ENCODE measurements around the gene SLC16A7. TPM values are rescaled to one million over a fixed set of nuclear protein-coding genes. Genes with fewer than 3 reads are reported as not detected.

The SLC16A7 gene
- total RNA-seq, 4 donors from 2014 or later: 20.8 to 31.0 (median 28.3) TPM

- no peak overlapping the region for H3K4me3 ChIP-seq (ENCODE audit: low read depth, poor library complexity, severe bottlenecking)
- intact Hi-C loops (cut with DNase I; ENCODE audit: low total_unique reads): no loop called here
- 59 to 66% methylated on average over 3 of the region's 3 CpGs for WGBS, 2 donors
- no peak for DNase-seq (ENCODE audit: low spot score in 2 of 2)
- TF ChIP-seq CTCF (IDR thresholded peaks at IDR 0.05) (no peak), POLR2A (IDR thresholded peaks at IDR 0.05) (no peak)
These were observed 47.7 kb downstream of the SLC16A7 start for GRCh38 chr12:59643550-59643949.

- intact Hi-C loops (cut with DNase I; ENCODE audit: low total_unique reads): no loop called here
- no peak for TF ChIP-seq CTCF (IDR thresholded peaks at IDR 0.05)
- TF ChIP-seq POLR2A (IDR thresholded peaks at IDR 0.05): no peak
- DNase-seq (ENCODE audit: low spot score in 2 of 2): no peak
- WGBS, 2 donors: 95 to 96% methylated on average over 1 of the region's 1 CpG
- no peak overlapping the region for H3K4me3 ChIP-seq (ENCODE audit: low read depth, poor library complexity, severe bottlenecking)
These were observed 49.4 kb downstream of the SLC16A7 start for GRCh38 chr12:59645242-59645641.

GRCh38 chr12:59646636-59647035 lies 50.8 kb downstream of the SLC16A7 start:
- H3K4me3 ChIP-seq (ENCODE audit: low read depth, poor library complexity, severe bottlenecking): no peak overlapping the region
- TF ChIP-seq POLR2A (IDR thresholded peaks at IDR 0.05) (no peak), CTCF (IDR thresholded peaks at IDR 0.05) (no peak)
- intact Hi-C loops (cut with DNase I; ENCODE audit: low total_unique reads): no loop called here
- DNase-seq (ENCODE audit: low spot score in 2 of 2): no peak

GRCh38 chr12:59649203-59649602 lies 53.4 kb downstream of the SLC16A7 start:
- no peak overlapping the region for H3K4me3 ChIP-seq (ENCODE audit: low read depth, poor library complexity, severe bottlenecking)
- TF ChIP-seq CTCF (IDR thresholded peaks at IDR 0.05) (no peak), POLR2A (IDR thresholded peaks at IDR 0.05) (no peak)
- intact Hi-C loops (cut with DNase I; ENCODE audit: low total_unique reads): no loop called here
- DNase-seq (ENCODE audit: low spot score in 2 of 2): no peak
- WGBS, 2 donors: 89 to 94% methylated on average over 2 of the region's 2 CpGs

- intact Hi-C loops (cut with DNase I; ENCODE audit: low total_unique reads): no loop called here
- whole genome bisulfite sequencing, 2 donors: 40 to 46% methylated on average over 3 of the region's 3 CpGs
- no peak overlapping the region for H3K4me3 ChIP-seq (ENCODE audit: low read depth, poor library complexity, severe bottlenecking)
- TF ChIP-seq CTCF (IDR thresholded peaks at IDR 0.05) (no peak), POLR2A (IDR thresholded peaks at IDR 0.05) (no peak)
- DNase-seq (ENCODE audit: low spot score in 2 of 2): no peak
These were observed 54.9 kb downstream of the SLC16A7 start for GRCh38 chr12:59650588-59651228.
